GM12878 (cell line): ENCODE data around the gene RASGRP2.

Experiments used
- CEBPB ChIP-seq, 2 experiments: fragments of 150-350 bp in 1 of 2; IDR thresholded peaks; 2 replicates each; pipeline ENCODE4 v1.6.1; 2012 to 2014; ENCODE audit warnings: low read depth in 2 of 2, low read length in 2 of 2, borderline replicate concordance in 1 of 2, inconsistent platforms in 1 of 2
- CTCF ChIP-seq, 3 experiments: IDR thresholded peaks in 2 of 3; conservative IDR thresholded peaks in 1 of 3; 2 replicates each; pipeline ENCODE4 v1.5.1; 2011; ENCODE audit warnings: low read depth in 3 of 3, low read length in 3 of 3, mild to moderate bottlenecking in 3 of 3, control low read depth in 2 of 3, moderate library complexity in 2 of 3, inconsistent platforms in 1 of 3, mixed read lengths in 1 of 3; ENCODE audit not compliant: control insufficient read depth in 2 of 3, insufficient read depth in 1 of 3; ENCODE audit errors: extremely low read depth in 1 of 3
- EZH2 ChIP-seq: IDR thresholded peaks from 2 replicates; pipeline ENCODE4 v1.6.1; 2012; ENCODE audit warnings: low read depth, mild to moderate bottlenecking, control low read depth, inconsistent platforms, low read length, borderline replicate concordance; ENCODE audit not compliant: control insufficient read depth
- FOXK2 ChIP-seq: fragments of 450-650 bp; IDR thresholded peaks from 2 replicates; pipeline ENCODE4 v1.6.1; 2017; ENCODE audit warnings: mild to moderate bottlenecking, moderate library complexity
- NR2C2 ChIP-seq: IDR thresholded peaks from 2 replicates; pipeline ENCODE4 v1.6.1; 2011; ENCODE audit warnings: borderline replicate concordance, low read depth; ENCODE audit not compliant: control insufficient read depth, insufficient read length
- POLR2A ChIP-seq: IDR thresholded peaks from 2 replicates; pipeline ENCODE4 v1.6.1; 2011; ENCODE audit warnings: low read depth, mild to moderate bottlenecking, low read length
- RCOR1 ChIP-seq: conservative IDR thresholded peaks from 2 replicates; pipeline ENCODE4 v1.6.1; 2012; ENCODE audit warnings: low read depth, low read length, improper control_type of control experiment
- SIN3A ChIP-seq: IDR thresholded peaks from 2 replicates; pipeline ENCODE4 v1.6.1; 2012; ENCODE audit warnings: low read depth, low read length, improper control_type of control experiment
- SP1 ChIP-seq: IDR thresholded peaks from one replicate; pipeline ENCODE4 v1.6.1; 2011; ENCODE audit warnings: low read depth, low read length
- TCF12 ChIP-seq: IDR thresholded peaks from 2 replicates; pipeline ENCODE4 v1.6.1; 2011; ENCODE audit warnings: low read depth, mild to moderate bottlenecking, low read length
- YY1 ChIP-seq: IDR thresholded peaks from 2 replicates; pipeline ENCODE4 v1.6.1; 2011; ENCODE audit warnings: low read depth, mild to moderate bottlenecking, low read length
- ZBTB11 ChIP-seq: fragments of 450-650 bp; formaldehyde crosslinking; IDR thresholded peaks from 2 replicates; pipeline ENCODE4 v1.5.0; 2022; ENCODE audit warnings: mild to moderate bottlenecking, missing genetic modification characterization
- ZBTB33 ChIP-seq: fragments of 450-650 bp; IDR thresholded peaks from 2 replicates; pipeline ENCODE4 v1.6.1; 2017; ENCODE audit warnings: mild to moderate bottlenecking
- ZBTB40 ChIP-seq: fragments of 450-650 bp; IDR thresholded peaks from 2 replicates; pipeline ENCODE4 v1.6.1; 2016; ENCODE audit warnings: mild to moderate bottlenecking, moderate library complexity, borderline replicate concordance

GRCh38 chr11:64764753-64765152 lies 20.8 kb upstream of the RASGRP2 start:
- TF ChIP-seq CTCF (IDR thresholded peaks at IDR 0.05 in 2 of 3, conservative IDR thresholded peaks at IDR 0.05 in 1 of 3; ENCODE audit: control insufficient read depth in 2 of 3, extremely low read depth in 1 of 3, insufficient read depth in 1 of 3, low read depth in 3 of 3, low read length in 3 of 3), result no peak
- no peak for TF ChIP-seq RCOR1
- no peak for TF ChIP-seq TCF12
- TF ChIP-seq FOXK2, result no peak
- no peak for TF ChIP-seq ZBTB11 (CRISPR knock-in tag)
- no peak for TF ChIP-seq POLR2A
- TF ChIP-seq ZBTB40, result no peak
- TF ChIP-seq SIN3A, result no peak
- no peak for TF ChIP-seq NR2C2
- TF ChIP-seq CEBPB (IDR thresholded peaks at IDR 0.05; ENCODE audit: borderline replicate concordance in 1 of 2, low read depth in 2 of 2, low read length in 2 of 2), result no peak
- TF ChIP-seq SP1, result no peak
- TF ChIP-seq EZH2, result no peak
- TF ChIP-seq YY1, result no peak
- no peak for TF ChIP-seq ZBTB33
